Upper lobe of left lung (tissue), 4 donors: ENCODE data around the gene AJAP1.

Experiments
- POLR2AphosphoS5 ChIP-seq, 2 donors: sonication (generic); formaldehyde crosslinking; IDR thresholded peaks; one replicate each; pipeline ENCODE4 v1.5.1; 2017; ENCODE audit warnings: antibody characterized with exemption in 2 of 2
- TF ChIP-seq, protein P1 (sequence below), 6 experiments: fragments of 450-650 bp in 4 of 6; fragments of 200-600 bp in 2 of 6; sonication (generic) in 2 of 6; IDR thresholded peaks; one replicate each; pipeline ENCODE4 v1.5.1; 2016 to 2019; ENCODE audit warnings: antibody characterized with exemption in 6 of 6

DNA sequence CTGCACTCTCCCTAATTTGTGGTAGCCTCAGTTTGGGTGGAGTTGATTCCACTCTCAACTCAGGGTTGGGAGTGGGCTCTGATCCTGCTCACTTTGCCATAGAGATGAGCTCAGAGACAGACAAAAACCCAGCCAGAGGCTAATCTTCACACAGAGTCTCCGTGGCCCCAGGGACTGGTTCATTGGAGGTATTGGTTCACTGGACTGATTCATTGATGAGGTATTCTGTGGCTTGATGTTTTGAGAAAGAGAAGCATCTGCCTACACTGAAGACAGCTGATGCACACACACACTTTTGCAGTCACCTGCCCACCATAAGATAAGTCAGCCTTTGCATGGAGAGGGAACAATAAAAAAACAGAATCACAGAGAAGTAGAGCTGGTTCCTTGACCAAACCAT, 183.8 kb downstream of the AJAP1 start:
- no peak for TF ChIP-seq POLR2AphosphoS5 (IDR thresholded peaks at IDR 0.05)
- TF ChIP-seq, protein P1, sequence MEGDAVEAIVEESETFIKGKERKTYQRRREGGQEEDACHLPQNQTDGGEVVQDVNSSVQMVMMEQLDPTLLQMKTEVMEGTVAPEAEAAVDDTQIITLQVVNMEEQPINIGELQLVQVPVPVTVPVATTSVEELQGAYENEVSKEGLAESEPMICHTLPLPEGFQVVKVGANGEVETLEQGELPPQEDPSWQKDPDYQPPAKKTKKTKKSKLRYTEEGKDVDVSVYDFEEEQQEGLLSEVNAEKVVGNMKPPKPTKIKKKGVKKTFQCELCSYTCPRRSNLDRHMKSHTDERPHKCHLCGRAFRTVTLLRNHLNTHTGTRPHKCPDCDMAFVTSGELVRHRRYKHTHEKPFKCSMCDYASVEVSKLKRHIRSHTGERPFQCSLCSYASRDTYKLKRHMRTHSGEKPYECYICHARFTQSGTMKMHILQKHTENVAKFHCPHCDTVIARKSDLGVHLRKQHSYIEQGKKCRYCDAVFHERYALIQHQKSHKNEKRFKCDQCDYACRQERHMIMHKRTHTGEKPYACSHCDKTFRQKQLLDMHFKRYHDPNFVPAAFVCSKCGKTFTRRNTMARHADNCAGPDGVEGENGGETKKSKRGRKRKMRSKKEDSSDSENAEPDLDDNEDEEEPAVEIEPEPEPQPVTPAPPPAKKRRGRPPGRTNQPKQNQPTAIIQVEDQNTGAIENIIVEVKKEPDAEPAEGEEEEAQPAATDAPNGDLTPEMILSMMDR (IDR thresholded peaks at IDR 0.05), result no peak
